HEK293 (cell line): Measurements from ENCODE around the gene ADAMTSL5.

Experiments used
- ZBTB17 ChIP-seq: fragments of 450-650 bp; formaldehyde crosslinking; IDR thresholded peaks from 2 replicates; pipeline ENCODE4 v1.5.1; 2016; ENCODE audit warnings: missing biosample characterization, missing genetic modification characterization
- ZNF121 ChIP-seq: fragments of 450-650 bp; formaldehyde crosslinking; IDR thresholded peaks from 2 replicates; pipeline ENCODE4 v1.5.1; 2016; ENCODE audit warnings: missing biosample characterization, missing genetic modification characterization
- ZNF707 ChIP-seq: fragments of 450-650 bp; formaldehyde crosslinking; IDR thresholded peaks from 2 replicates; pipeline ENCODE4 v1.5.1; 2016; ENCODE audit warnings: missing biosample characterization, missing genetic modification characterization
- ZNF830 ChIP-seq: fragments of 450-650 bp; IDR thresholded peaks from 2 replicates; pipeline ENCODE4 v1.5.0; 2018; ENCODE audit warnings: missing biosample characterization, missing genetic modification characterization, low read depth, mild to moderate bottlenecking, moderate library complexity
- TF ChIP-seq, protein P1 (sequence below): fragments of 450-650 bp; formaldehyde crosslinking; IDR thresholded peaks from 2 replicates; pipeline ENCODE4 v1.5.1; 2016; ENCODE audit warnings: missing biosample characterization, missing genetic modification characterization

DNA sequence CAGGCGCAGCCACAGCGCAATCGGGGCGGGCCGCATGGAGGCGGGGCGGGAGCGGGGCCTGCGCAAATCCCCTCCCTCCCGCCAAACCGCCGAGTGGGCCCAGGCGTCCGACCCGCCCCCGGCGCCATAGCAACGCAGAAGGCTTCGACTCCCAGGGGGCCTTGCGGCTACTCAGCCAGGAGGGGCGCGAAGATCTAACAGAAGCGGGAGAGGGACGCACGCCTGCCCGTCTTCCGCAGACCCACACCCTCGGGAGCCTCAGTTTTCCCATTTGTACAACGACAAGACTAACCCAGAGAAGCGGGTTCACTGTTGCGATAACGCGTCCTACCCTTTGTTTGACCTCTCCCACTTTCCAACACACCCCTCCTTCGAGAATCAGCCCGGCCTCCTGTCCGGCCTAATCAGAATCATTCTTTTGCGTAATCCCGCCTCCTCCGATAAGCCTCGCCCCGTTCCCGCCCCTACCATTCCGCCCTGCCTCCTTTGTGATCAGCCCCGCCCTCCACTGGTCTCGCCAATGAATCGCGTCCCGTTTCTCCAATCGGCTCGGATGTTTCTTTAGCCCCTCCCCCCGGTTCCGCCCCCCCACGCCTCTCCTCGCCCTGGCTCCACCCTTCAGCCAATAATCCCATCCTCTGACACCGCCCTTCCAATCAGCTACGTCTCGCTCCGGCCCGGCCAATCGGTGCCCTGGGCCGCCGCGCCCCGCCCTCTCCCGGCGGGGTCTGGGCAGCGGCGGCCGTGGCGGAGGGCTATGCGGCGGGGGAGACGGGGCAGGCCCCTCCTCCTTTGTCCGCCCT lies 22.3 kb downstream of the ADAMTSL5 start, which contains the start of gene PCSK4:
- TF ChIP-seq, protein P1, sequence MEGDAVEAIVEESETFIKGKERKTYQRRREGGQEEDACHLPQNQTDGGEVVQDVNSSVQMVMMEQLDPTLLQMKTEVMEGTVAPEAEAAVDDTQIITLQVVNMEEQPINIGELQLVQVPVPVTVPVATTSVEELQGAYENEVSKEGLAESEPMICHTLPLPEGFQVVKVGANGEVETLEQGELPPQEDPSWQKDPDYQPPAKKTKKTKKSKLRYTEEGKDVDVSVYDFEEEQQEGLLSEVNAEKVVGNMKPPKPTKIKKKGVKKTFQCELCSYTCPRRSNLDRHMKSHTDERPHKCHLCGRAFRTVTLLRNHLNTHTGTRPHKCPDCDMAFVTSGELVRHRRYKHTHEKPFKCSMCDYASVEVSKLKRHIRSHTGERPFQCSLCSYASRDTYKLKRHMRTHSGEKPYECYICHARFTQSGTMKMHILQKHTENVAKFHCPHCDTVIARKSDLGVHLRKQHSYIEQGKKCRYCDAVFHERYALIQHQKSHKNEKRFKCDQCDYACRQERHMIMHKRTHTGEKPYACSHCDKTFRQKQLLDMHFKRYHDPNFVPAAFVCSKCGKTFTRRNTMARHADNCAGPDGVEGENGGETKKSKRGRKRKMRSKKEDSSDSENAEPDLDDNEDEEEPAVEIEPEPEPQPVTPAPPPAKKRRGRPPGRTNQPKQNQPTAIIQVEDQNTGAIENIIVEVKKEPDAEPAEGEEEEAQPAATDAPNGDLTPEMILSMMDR (tag by site-specific recombination) = no peak
- TF ChIP-seq ZNF121 (no peak), ZNF707 (tag by site-specific recombination) (no peak), ZNF830 (tag by site-specific recombination) (no peak), ZBTB17 (tag by site-specific recombination) (peak; percentile 72; the same call in 1 of the 2 replicates)
